OCI-LY7 (cell line): ENCODE results near the gene CISH. TPM values are rescaled to one million over a fixed set of nuclear protein-coding genes. Genes with fewer than 3 reads are reported as not detected.

Source experiments
- BruUV-seq: library from RNA; stranded (reverse); fragments of 400-500 nt; replicated peaks from 2 replicates; lab custom pipeline; 2021; lab: Mats Ljungman, UMichigan
- CTCF ChIA-PET: fragments of 300-600 bp; sonication (Branson Sonifier 250); formaldehyde crosslinking; loops from one replicate; lab custom pipeline; 2022; ENCODE audit warnings: antibody characterized with exemption; ENCODE audit not compliant: unreplicated experiment; lab: Charles Lee
- POLR2A ChIA-PET: fragments of 300-600 bp; sonication (Branson Sonifier 250); formaldehyde crosslinking; loops from one replicate; lab custom pipeline; 2022; ENCODE audit warnings: antibody characterized with exemption; lab: Charles Lee
- DNase-seq: peaks from one replicate; pipeline ENCODE4 v3.0.0-alpha.2; 2015; ENCODE audit warnings: low spot score
- H2AFZ ChIP-seq: fragments of 200-600 bp; sonication (generic), shearing (Covaris generic); 2 replicates; pipeline ENCODE4 v1.6.1; 2014; ENCODE audit warnings: mild to moderate bottlenecking, antibody characterized with exemption, low read length, moderate library complexity
- H3K27ac ChIP-seq: fragments of 200-600 bp; sonication (generic); 2 replicates; pipeline ENCODE4 v1.5.1; 2014; ENCODE audit warnings: mixed run types, low read depth, mild to moderate bottlenecking, moderate library complexity, low read length, inconsistent platforms; ENCODE audit not compliant: poor library complexity, severe bottlenecking
- H3K36me3 ChIP-seq: fragments of 200-600 bp; sonication (generic); 2 replicates; pipeline ENCODE4 v1.6.1; 2014; ENCODE audit warnings: mild to moderate bottlenecking, antibody characterized with exemption, low read length, moderate library complexity, mixed read lengths; ENCODE audit not compliant: insufficient read depth
- H3K4me1 ChIP-seq: fragments of 200-600 bp; sonication (generic); 2 replicates; pipeline ENCODE4 v1.5.1; 2014; ENCODE audit warnings: mild to moderate bottlenecking, low read length; ENCODE audit not compliant: insufficient read depth, poor library complexity, severe bottlenecking
- H3K4me2 ChIP-seq: fragments of 200-600 bp; sonication (generic); 2 replicates; pipeline ENCODE4 v1.6.1; 2014; ENCODE audit warnings: mild to moderate bottlenecking, low read length
- H3K4me3 ChIP-seq: fragments of 200-600 bp; sonication (generic); 2 replicates; pipeline ENCODE4 v1.5.1; 2014; ENCODE audit warnings: mild to moderate bottlenecking, low read depth, low read length; ENCODE audit not compliant: poor library complexity, severe bottlenecking
- H3K79me2 ChIP-seq: fragments of 200-600 bp; sonication (generic); 2 replicates; pipeline ENCODE4 v1.6.1; 2016; ENCODE audit warnings: low read depth, mild to moderate bottlenecking, low read length, moderate library complexity, mixed read lengths; ENCODE audit not compliant: insufficient read depth
- H3K9me2 ChIP-seq: fragments of 200-600 bp; sonication (generic); 2 replicates; pipeline ENCODE4 v1.6.1; 2016; ENCODE audit warnings: mild to moderate bottlenecking, low read length, mixed read lengths; ENCODE audit not compliant: insufficient read depth
- H3K9me3 ChIP-seq: fragments of 200-600 bp; sonication (generic); 2 replicates; pipeline ENCODE4 v1.6.1; 2014; ENCODE audit warnings: mild to moderate bottlenecking, mixed run types, low read length, mixed read lengths
- H4K20me1 ChIP-seq: fragments of 200-600 bp; sonication (generic); 2 replicates; pipeline ENCODE4 v1.6.1; 2014; ENCODE audit warnings: mild to moderate bottlenecking, antibody characterized with exemption, low read length, moderate library complexity, mixed read lengths; ENCODE audit not compliant: insufficient read depth
- CTCF ChIP-seq: fragments of 200-600 bp; sonication (generic); conservative IDR thresholded peaks from 2 replicates; pipeline ENCODE4 v1.5.1; 2014; ENCODE audit warnings: mild to moderate bottlenecking, antibody characterized with exemption, low read length, moderate library complexity, mixed read lengths
- EZH2phosphoT487 ChIP-seq: fragments of 200-600 bp; sonication (generic); IDR thresholded peaks from 2 replicates; pipeline ENCODE4 v1.6.1; 2018; ENCODE audit warnings: low read depth, borderline replicate concordance, mild to moderate bottlenecking, mixed run types, antibody characterized with exemption, low read length, moderate library complexity, mixed read lengths
- intact Hi-C: fragments of 100-400 bp; cut with micrococcal nuclease; formaldehyde crosslinking; loops from one replicate; pipeline ENCODE4 v1.10.0; 2022; ENCODE audit not compliant: unreplicated experiment
- total RNA-seq, 2 experiments: library from RNA; depleted of rRNA in 1 of 2; stranded (reverse); fragments of >200 nt in 1 of 2; shearing (Covaris generic) in 1 of 2; gene quantifications; 2 replicates each; pipeline ENCODE4 v1.2.3, GENCODE V29; 2014 to 2022

Gene CISH
- total RNA-seq, 2 experiments from 2014 or later = not detected

GRCh38 chr3:50557106-50557505 is 54.5 kb downstream of the CISH start:
- H2AFZ ChIP-seq = no peak overlapping the region
- ChIA-PET POLR2A (no interaction called here), CTCF (no interaction called here)
- intact Hi-C loops = no loop called here
- H3K4me3 ChIP-seq = no peak overlapping the region
- no peak overlapping the region for H3K27ac ChIP-seq
- H4K20me1 ChIP-seq = no peaks in the 10 kb centered on the region; the same call in 1 of the 2 replicates
- DNase-seq = no peak
- TF ChIP-seq CTCF = no peak
- TF ChIP-seq EZH2phosphoT487 = no peak
- no peaks in the 10 kb centered on the region for H3K9me3 ChIP-seq
- no TSS peak for BruUV-seq
- H3K4me2 ChIP-seq = no peak overlapping the region
- H3K36me3 ChIP-seq = no peaks in the 10 kb centered on the region
- H3K79me2 ChIP-seq = no peaks in the 10 kb centered on the region
- no peaks in the 10 kb centered on the region for H3K4me1 ChIP-seq
- H3K9me2 ChIP-seq = no peaks in the 10 kb centered on the region

Other genes with a start within 250 kb of the CISH start
- gene CACNA2D2, start 108.1 kb downstream of the CISH start, total RNA-seq (2014; rRNA removed; shearing (Covaris generic)) = 0.09 TPM in 1 of 2 replicates, not detected in the other
- 0.21 and 0.28 TPM in 2 replicates for gene CACNA2D2, start 108.1 kb downstream of the CISH start, total RNA-seq (2022)
- 3.9 and 8.0 TPM in 2 replicates for gene C3orf18, start 44.0 kb downstream of the CISH start, total RNA-seq (2014; rRNA removed; shearing (Covaris generic))
- 8.0 and 9.5 TPM in 2 replicates for gene C3orf18, start 44.0 kb downstream of the CISH start, total RNA-seq (2022)
- 18.9 and 19.3 TPM in 2 replicates for gene HEMK1, start 42.3 kb downstream of the CISH start, total RNA-seq (2014; rRNA removed; shearing (Covaris generic))
- gene HEMK1, start 42.3 kb downstream of the CISH start, total RNA-seq (2022) = 27.4 and 30.1 TPM in 2 replicates
- 17.5 and 24.1 TPM in 2 replicates for gene MAPKAPK3, start 5.4 kb upstream of the CISH start, total RNA-seq (2014; rRNA removed; shearing (Covaris generic))
- gene MAPKAPK3, start 5.4 kb upstream of the CISH start, total RNA-seq (2022) = 20.3 and 25.2 TPM in 2 replicates
- not detected in 2 replicates for gene DOCK3, start 63.2 kb upstream of the CISH start, total RNA-seq (2014; rRNA removed; shearing (Covaris generic))
- gene DOCK3, start 63.2 kb upstream of the CISH start, total RNA-seq (2022) = not detected in 2 replicates